ENCODE data around the gene MOK. TPM values are rescaled to one million over a fixed set of nuclear protein-coding genes. Genes with fewer than 3 reads are reported as not detected.
A peak's percentile ranks its signal among the peaks of the same experiment; 100 is the strongest.

MOK gene
- total and polyA plus RNA-seq, 5 experiments from 2014 or later, result 1.1 to 4.0 (median 2.6) TPM

GRCh38 chr14:102184316-102185035 is 120.5 kb downstream of the MOK start:
- Mint-ChIP-seq H3K4me1 (peaks cover 21 to 67% (median 65%) of the 10 kb centered on the region in 4 donors), H3K36me3 (peaks cover 0 to 8% (median 0%) of the 10 kb centered on the region in 3 donors), H3K9me3 (no peaks in the 10 kb centered on the region), H3K4me3 (no peak overlapping the region), H3K27me3 (no peaks in the 10 kb centered on the region), H3K27ac (peak overlapping the region in 2 of 10 donors; percentile 6 to 73)
- DNase-seq (no peak), ATAC-seq (no peak)
- POLR2A ChIA-PET, result no interaction called here

DNA sequence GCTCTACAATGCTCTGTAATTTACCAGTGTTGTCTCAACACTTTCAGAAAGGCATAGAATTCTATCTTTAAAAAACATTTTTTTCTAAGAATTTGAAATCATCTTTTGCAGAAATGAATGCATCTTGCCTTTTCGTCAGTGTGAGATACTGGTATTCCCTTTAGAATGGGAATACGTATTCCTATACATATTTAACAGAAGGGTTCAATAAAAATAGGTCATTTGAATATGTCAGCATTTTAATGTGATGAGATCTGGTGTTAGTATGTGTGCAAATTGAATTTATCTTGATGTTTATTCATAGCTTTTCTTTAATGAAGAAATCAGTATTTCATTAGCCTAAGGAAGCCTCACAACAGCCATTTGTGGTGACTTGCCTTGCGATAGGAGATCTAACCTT is 121.1 kb downstream of the MOK start:
- Mint-ChIP-seq H3K4me1 (peaks cover 21 to 67% (median 65%) of the 10 kb centered on the region in 4 donors), H3K27me3 (no peaks in the 10 kb centered on the region), H3K27ac (peak overlapping the region in 2 of 10 donors; percentile 25 to 31), H3K9me3 (no peaks in the 10 kb centered on the region), H3K4me3 (no peak overlapping the region), H3K36me3 (peaks cover 0 to 10% (median 0%) of the 10 kb centered on the region in 3 donors)
- no peak for ATAC-seq
- POLR2A ChIA-PET, result no interaction called here
- DNase-seq, result no peak

DNA sequence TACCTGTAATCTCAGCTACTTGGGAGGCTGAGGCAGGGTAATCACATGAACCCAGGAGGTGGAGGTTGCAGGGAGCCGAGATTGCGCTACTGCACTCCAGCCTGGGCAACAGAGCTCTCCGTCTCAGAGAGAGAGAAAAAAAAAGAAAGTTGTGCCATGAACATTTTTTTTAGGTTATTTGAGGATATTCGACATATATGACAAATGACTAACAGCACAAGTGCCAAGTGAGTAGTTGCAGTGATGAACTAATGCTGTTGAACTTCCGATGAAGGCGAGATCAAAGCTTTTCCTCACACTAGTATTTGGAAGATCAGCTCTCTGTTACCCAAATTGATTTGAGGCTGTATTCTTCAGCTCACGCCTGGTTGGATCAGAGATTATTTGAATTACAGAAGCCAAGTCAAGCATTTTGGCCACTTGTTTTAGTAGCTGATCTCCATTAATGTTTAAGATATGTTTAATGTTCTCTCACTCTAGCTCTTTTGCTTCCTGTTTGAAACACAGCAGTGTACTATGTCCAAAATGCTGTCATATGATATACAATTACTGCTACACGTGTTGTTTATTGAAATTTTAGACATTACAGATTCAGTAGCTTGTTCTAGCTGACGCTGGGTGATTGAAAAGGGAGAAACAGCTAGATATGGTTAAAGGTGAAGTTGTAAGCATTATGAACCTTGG is 121.9 kb downstream of the MOK start:
- POLR2A ChIA-PET, result no interaction called here
- ATAC-seq, result no peak
- H3K27me3 Mint-ChIP-seq, result no peaks in the 10 kb centered on the region
- peak overlapping the region in 1 of 10 donors; percentile 6 for H3K4me3 Mint-ChIP-seq
- H3K4me1 Mint-ChIP-seq, result peaks cover 23 to 76% (median 72%) of the 10 kb centered on the region in 4 donors
- peaks cover 0 to 17% (median 2%) of the 10 kb centered on the region in 3 donors for H3K36me3 Mint-ChIP-seq
- peak overlapping the region in 2 of 10 donors; percentile 1 to 51 for H3K27ac Mint-ChIP-seq
- DNase-seq, result no peak
- H3K9me3 Mint-ChIP-seq, result no peaks in the 10 kb centered on the region

- POLR2A ChIA-PET, result interaction anchor here (0.6 kb wide), 1 partner anchor 11 kb away, joined by 3 read pairs; no protein-coding TSS in a partner anchor
- DNase-seq, result no peak
- ATAC-seq, result no peak
- Mint-ChIP-seq H3K4me1 (peaks cover 22 to 77% (median 74%) of the 10 kb centered on the region in 4 donors), H3K4me3 (no peak overlapping the region), H3K27ac (no peak overlapping the region), H3K36me3 (peaks cover 0 to 19% (median 2%) of the 10 kb centered on the region in 3 donors), H3K27me3 (no peaks in the 10 kb centered on the region), H3K9me3 (no peaks in the 10 kb centered on the region)
Observed at GRCh38 chr14:102182190-102182589, 122.8 kb downstream of the MOK start.

GRCh38 chr14:102181187-102181586 is 123.8 kb downstream of the MOK start:
- H3K36me3 Mint-ChIP-seq, result peaks cover 0 to 19% (median 2%) of the 10 kb centered on the region in 3 donors
- no peak for ATAC-seq
- peak overlapping the region in 1 of 10 donors; percentile 2 for H3K4me3 Mint-ChIP-seq
- H3K4me1 Mint-ChIP-seq, result peaks cover 18 to 77% (median 72%) of the 10 kb centered on the region in 4 donors
- H3K27me3 Mint-ChIP-seq, result no peaks in the 10 kb centered on the region
- no peak for DNase-seq
- POLR2A ChIA-PET, result no interaction called here
- no peaks in the 10 kb centered on the region for H3K9me3 Mint-ChIP-seq
- peak overlapping the region in 1 of 10 donors; percentile 0 for H3K27ac Mint-ChIP-seq

DNA sequence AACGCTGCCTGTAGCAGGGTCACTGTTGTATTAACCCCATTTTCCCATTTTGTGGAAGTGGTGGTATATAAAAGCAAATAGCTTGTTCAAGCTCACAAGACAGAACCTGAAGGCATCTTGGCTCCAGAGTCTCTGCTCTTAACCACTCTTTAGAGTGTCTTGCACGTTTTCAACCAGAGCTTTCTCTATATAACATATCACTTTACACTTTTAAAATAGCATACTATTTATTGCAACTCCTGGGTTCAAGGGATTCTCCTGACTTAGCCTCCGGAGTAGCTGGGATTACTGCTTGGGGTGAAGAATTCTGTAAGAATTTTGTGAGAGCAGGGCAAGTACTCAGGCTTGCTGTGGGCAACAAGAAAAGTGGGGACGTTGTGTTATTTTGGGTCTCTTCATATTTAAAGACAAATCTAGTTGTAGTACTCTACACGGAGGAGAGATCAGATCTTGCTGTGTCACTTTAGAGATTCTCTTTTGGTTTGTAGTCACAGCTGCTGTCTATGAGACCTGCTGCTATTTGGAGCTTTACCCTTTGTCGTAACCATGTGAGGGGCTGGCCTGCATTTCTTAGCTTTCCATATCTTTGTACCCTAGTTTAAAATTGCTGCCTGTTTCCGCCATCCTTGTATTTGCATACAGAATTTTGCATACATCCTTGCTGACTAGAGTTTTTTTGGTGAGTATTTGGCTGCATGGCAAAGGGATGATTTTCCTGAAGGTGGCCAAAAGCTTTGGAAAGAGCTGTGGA is 124.5 kb downstream of the MOK start:
- Mint-ChIP-seq H3K4me3 (peak overlapping the region in 1 of 10 donors; percentile 51), H3K27ac (peak overlapping the region in 2 of 10 donors; percentile 17 to 21), H3K9me3 (no peaks in the 10 kb centered on the region), H3K27me3 (no peaks in the 10 kb centered on the region), H3K36me3 (peaks cover 0 to 19% (median 2%) of the 10 kb centered on the region in 3 donors), H3K4me1 (peaks cover 17 to 76% (median 70%) of the 10 kb centered on the region in 4 donors)
- DNase-seq (no peak), ATAC-seq (no peak)
- POLR2A ChIA-PET, result no interaction called here

Other genes starting within 250 kb of the MOK start
- gene HSP90AA1, start 218.1 kb downstream of the MOK start, total RNA-seq, result 100 to 1,000 TPM; 356 to 373 TPM
- 100 to 1,000 TPM; 401 to 445 (median 427) TPM for gene HSP90AA1, start 218.1 kb downstream of the MOK start, polyA plus RNA-seq
- gene WDR20, start 165.3 kb downstream of the MOK start, total RNA-seq, result 10 to 100 TPM; 50.0 to 56.9 TPM
- 10 to 100 TPM; 11.3 to 15.0 (median 12.9) TPM for gene WDR20, start 165.3 kb downstream of the MOK start, polyA plus RNA-seq
- 10 to 100 TPM; 17.6 to 19.5 TPM for gene ZNF839, start 14.6 kb upstream of the MOK start, total RNA-seq
- 1 to 10 TPM; 4.3 to 7.2 (median 6.6) TPM for gene ZNF839, start 14.6 kb upstream of the MOK start, polyA plus RNA-seq
- gene CINP, start 57.7 kb upstream of the MOK start, total RNA-seq, result 10 to 100 TPM; 30.0 to 32.6 TPM
- gene CINP, start 57.7 kb upstream of the MOK start, polyA plus RNA-seq, result 10 to 100 TPM; 40.2 to 46.6 (median 40.6) TPM
- 10 to 100 TPM; 11.6 to 11.8 TPM for gene TECPR2, start 57.8 kb upstream of the MOK start, total RNA-seq
- 1 to 10 TPM; 3.3 to 5.4 (median 4.3) TPM for gene TECPR2, start 57.8 kb upstream of the MOK start, polyA plus RNA-seq
- gene ANKRD9, start 204.6 kb upstream of the MOK start, total RNA-seq, result 1 to 10 TPM; 1.3 to 1.6 TPM
- gene ANKRD9, start 204.6 kb upstream of the MOK start, polyA plus RNA-seq, result under 1 TPM; 0.15 to 0.43 (median 0.28) TPM